ENCODE measurements around the gene FCRL4. TPM values are rescaled to one million over a fixed set of nuclear protein-coding genes. Genes with fewer than 3 reads are reported as not detected.

Gene FCRL4
- total RNA-seq, 2 experiments from 2014 or later: not detected

- no peak overlapping the region for H3K4me3 Mint-ChIP-seq
- H3K4me1 Mint-ChIP-seq (ENCODE audit: low read depth): no peaks in the 10 kb centered on the region
- POLR2A ChIA-PET: no interaction called here
- H3K4me1 ChIP-seq (ENCODE audit: insufficient read depth, low read length): no peaks in the 10 kb centered on the region
- H3K27ac Mint-ChIP-seq: no peak overlapping the region
- TF ChIP-seq CTCF (IDR thresholded peaks at IDR 0.05): no peak
- intact Hi-C loops (cut with DNase I, micrococcal nuclease): no loop called here
- H3K27me3 ChIP-seq (ENCODE audit: control insufficient read depth in 1 of 2, insufficient read depth in 2 of 2, low read length in 2 of 2): peaks cover 5 to 7% of the 10 kb centered on the region in 2 experiments
- H3K9me3 Mint-ChIP-seq: no peaks in the 10 kb centered on the region
- peaks cover 18% of the 10 kb centered on the region for H3K27me3 Mint-ChIP-seq
- no peak overlapping the region for H3K27ac ChIP-seq (ENCODE audit: low read depth in 1 of 2, low read length in 2 of 2)
- ATAC-seq (ENCODE audit: poor library complexity) (no peak), DNase-seq (no peak)
- peaks cover 0 to 6% of the 10 kb centered on the region in 2 experiments for H3K9me3 ChIP-seq (ENCODE audit: control insufficient read depth in 1 of 2, insufficient read depth in 1 of 2, low read length in 2 of 2)
- no peak overlapping the region for H3K4me3 ChIP-seq (ENCODE audit: low read length)
- H3K36me3 ChIP-seq (ENCODE audit: insufficient read depth, low read length): no peaks in the 10 kb centered on the region
- CTCF ChIA-PET: no interaction called here
- H3K36me3 Mint-ChIP-seq (ENCODE audit: low read depth): no peaks in the 10 kb centered on the region
These were observed 11.9 kb downstream of the FCRL4 start for GRCh38 chr1:157585984-157586383.

GRCh38 chr1:157584503-157584902, 13.4 kb downstream of the FCRL4 start:
- CTCF ChIA-PET: interaction anchor here (1.2 kb wide), 1 partner anchor 1630 kb away, joined by 3 read pairs; no protein-coding TSS in a partner anchor
- H3K36me3 ChIP-seq (ENCODE audit: insufficient read depth, low read length): no peaks in the 10 kb centered on the region
- POLR2A ChIA-PET: no interaction called here
- peaks cover 5 to 7% of the 10 kb centered on the region in 2 experiments for H3K27me3 ChIP-seq (ENCODE audit: control insufficient read depth in 1 of 2, insufficient read depth in 2 of 2, low read length in 2 of 2)
- H3K27ac Mint-ChIP-seq: no peak overlapping the region
- no peaks in the 10 kb centered on the region for H3K4me1 Mint-ChIP-seq (ENCODE audit: low read depth)
- intact Hi-C loops (cut with DNase I, micrococcal nuclease): loop anchor here in 1 of 2 experiments (5.0 kb wide), 1 partner anchor 1488 kb away; no protein-coding TSS in a partner anchor
- ATAC-seq (ENCODE audit: poor library complexity): no peak
- H3K9me3 ChIP-seq (ENCODE audit: control insufficient read depth in 1 of 2, insufficient read depth in 1 of 2, low read length in 2 of 2): peaks cover 0 to 6% of the 10 kb centered on the region in 2 experiments
- no peak for DNase-seq
- TF ChIP-seq CTCF (IDR thresholded peaks at IDR 0.05): no peak
- H3K4me1 ChIP-seq (ENCODE audit: insufficient read depth, low read length): no peaks in the 10 kb centered on the region
- H3K4me3 ChIP-seq (ENCODE audit: low read length): no peak overlapping the region
- H3K36me3 Mint-ChIP-seq (ENCODE audit: low read depth): no peaks in the 10 kb centered on the region
- no peak overlapping the region for H3K4me3 Mint-ChIP-seq
- H3K27me3 Mint-ChIP-seq: peaks cover 24% of the 10 kb centered on the region
- H3K27ac ChIP-seq (ENCODE audit: low read depth in 1 of 2, low read length in 2 of 2): no peak overlapping the region
- no peaks in the 10 kb centered on the region for H3K9me3 Mint-ChIP-seq

- Histone ChIP-seq H3K27ac (ENCODE audit: low read depth in 1 of 2, low read length in 2 of 2) (no peak overlapping the region), H3K9me3 (ENCODE audit: control insufficient read depth in 1 of 2, insufficient read depth in 1 of 2, low read length in 2 of 2) (peaks cover 0 to 6% of the 10 kb centered on the region in 2 experiments), H3K4me1 (ENCODE audit: insufficient read depth, low read length) (no peaks in the 10 kb centered on the region), H3K4me3 (ENCODE audit: low read length) (no peak overlapping the region), H3K36me3 (ENCODE audit: insufficient read depth, low read length) (no peaks in the 10 kb centered on the region), H3K27me3 (ENCODE audit: control insufficient read depth in 1 of 2, insufficient read depth in 2 of 2, low read length in 2 of 2) (no peaks in the 10 kb centered on the region)
- ChIA-PET POLR2A (no interaction called here), CTCF (interaction anchor here (0.6 to 2.1 kb wide), 9 partner anchors 8 to 1491 kb away, joined by 3 to 12 read pairs (median 4); no protein-coding TSS in a partner anchor)
- Mint-ChIP-seq H3K4me3 (no peak overlapping the region), H3K9me3 (no peaks in the 10 kb centered on the region), H3K27me3 (peaks cover 19% of the 10 kb centered on the region), H3K27ac (no peak overlapping the region), H3K4me1 (ENCODE audit: low read depth) (no peaks in the 10 kb centered on the region), H3K36me3 (ENCODE audit: low read depth) (no peaks in the 10 kb centered on the region)
- ATAC-seq (ENCODE audit: poor library complexity) (no peak), DNase-seq (no peak)
- TF ChIP-seq CTCF (IDR thresholded peaks at IDR 0.05): no peak
- intact Hi-C loops (cut with DNase I, micrococcal nuclease): loop anchor here (1.0 to 5.0 kb wide), 2 partner anchors 544 to 1491 kb away; no protein-coding TSS in a partner anchor
These were observed 17.1 kb downstream of the FCRL4 start for GRCh38 chr1:157580828-157581210.
